ENCODE measurements around the gene XRCC3.

DNA sequence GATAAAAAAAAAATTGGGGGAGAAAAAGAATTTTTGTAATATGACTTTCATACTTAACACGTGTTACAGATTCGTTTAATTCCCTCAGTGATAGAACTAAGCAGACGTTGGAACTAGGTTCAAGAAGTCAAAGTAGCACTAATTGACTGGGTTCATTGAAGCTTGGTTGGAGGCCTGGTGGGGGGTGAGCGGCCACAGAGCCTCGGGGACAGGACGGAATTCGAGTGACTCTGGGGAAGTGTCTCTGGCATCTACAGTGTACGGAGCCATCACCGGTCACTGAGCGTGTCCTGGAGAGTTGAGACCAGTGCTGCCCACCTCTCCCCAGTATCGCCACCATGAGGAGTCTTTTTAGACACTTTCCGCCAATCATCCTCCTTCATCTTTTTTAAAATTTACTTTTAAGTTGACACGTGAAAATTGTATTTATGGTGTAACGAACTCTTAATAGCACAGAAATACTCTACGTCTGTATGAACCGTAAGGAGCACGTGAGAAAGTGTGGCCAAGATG lies 1.7 kb upstream of the XRCC3 start:
- no peak for TF ChIP-seq CTCF (IDR thresholded peaks at IDR 0.05)
- no peak for TF ChIP-seq EP300 (IDR thresholded peaks at IDR 0.05; ENCODE audit: low read depth)
- TF ChIP-seq POLR2A (IDR thresholded peaks at IDR 0.05): no peak

Measured in transverse colon (tissue), 3 donors.